K562 (cell line): Measurements from ENCODE around the gene MLLT1. TPM values are rescaled to one million over a fixed set of nuclear protein-coding genes. Genes with fewer than 3 reads are reported as not detected.

Experiments used
- C11orf30 ChIP-seq: fragments of 450-650 bp; IDR thresholded peaks from 2 replicates; pipeline ENCODE4 v1.6.1; 2016; ENCODE audit warnings: low read depth, mild to moderate bottlenecking
- CBFA2T3 ChIP-seq: fragments of 450-650 bp; IDR thresholded peaks from 2 replicates; pipeline ENCODE4 v1.6.1; 2017
- CREM ChIP-seq: IDR thresholded peaks from 2 replicates; pipeline ENCODE4 v1.6.1; 2014; ENCODE audit warnings: antibody characterized with exemption, low read depth
- ETS2 ChIP-seq: IDR thresholded peaks from 2 replicates; pipeline ENCODE4 v1.6.1; 2016; ENCODE audit warnings: borderline replicate concordance, missing genetic modification characterization, mild to moderate bottlenecking, moderate library complexity, missing compliant biosample characterization; ENCODE audit not compliant: poor library complexity, severe bottlenecking
- FOXP1 ChIP-seq: sonication (generic); formaldehyde crosslinking; IDR thresholded peaks from 2 replicates; pipeline ENCODE4 v1.8.0; 2022; ENCODE audit warnings: mild to moderate bottlenecking, missing genetic modification reagents
- GATA2 ChIP-seq: sonication (generic); formaldehyde crosslinking; IDR thresholded peaks from 2 replicates; pipeline ENCODE4 v1.4.0; 2020; ENCODE audit warnings: mild to moderate bottlenecking, missing genetic modification reagents
- GTF2F1 ChIP-seq: IDR thresholded peaks from 2 replicates; pipeline ENCODE4 v1.6.1; 2011; ENCODE audit warnings: low read depth, low read length, improper control_type of control experiment
- HNRNPH1 ChIP-seq: fragments of 200-400 bp; formaldehyde crosslinking; optimal IDR thresholded peaks from 2 replicates; pipeline ENCODE3; 2017; ENCODE audit warnings: low read depth, mild to moderate bottlenecking, low read length, moderate library complexity
- KAT7 ChIP-seq: sonication (generic); formaldehyde crosslinking; IDR thresholded peaks from 2 replicates; pipeline ENCODE4 v1.8.0; 2022; ENCODE audit warnings: missing genetic modification reagents, mild to moderate bottlenecking, borderline replicate concordance
- MTA2 ChIP-seq: fragments of 450-650 bp; IDR thresholded peaks from 2 replicates; pipeline ENCODE4 v1.6.1; 2016; ENCODE audit warnings: low read depth
- NBN ChIP-seq: fragments of 450-650 bp; IDR thresholded peaks from 2 replicates; pipeline ENCODE4 v1.6.1; 2016; ENCODE audit warnings: low read depth, mild to moderate bottlenecking
- NFYB ChIP-seq: IDR thresholded peaks from 2 replicates; pipeline ENCODE4 v1.6.1; 2011; ENCODE audit warnings: mild to moderate bottlenecking, moderate library complexity; ENCODE audit not compliant: insufficient read length; ENCODE audit errors: extremely low read depth
- POLR2G ChIP-seq: fragments of 200-400 bp; formaldehyde crosslinking; IDR thresholded peaks from 2 replicates; pipeline ENCODE4 v1.6.1; 2017; ENCODE audit warnings: low read depth, mild to moderate bottlenecking, antibody characterized with exemption, low read length, moderate library complexity
- RBFOX2 ChIP-seq: fragments of 200-400 bp; formaldehyde crosslinking; IDR thresholded peaks from 2 replicates; pipeline ENCODE4 v1.6.1; 2017; ENCODE audit warnings: low read depth, mild to moderate bottlenecking, low read length, moderate library complexity
- SAFB ChIP-seq: fragments of 200-400 bp; formaldehyde crosslinking; IDR thresholded peaks from 2 replicates; pipeline ENCODE4 v1.6.1; 2017; ENCODE audit warnings: low read depth, low read length, borderline replicate concordance
- SMAD3 ChIP-seq: fragments of 450-650 bp; formaldehyde crosslinking; conservative IDR thresholded peaks from 2 replicates; pipeline ENCODE4 v1.4.0; 2020; ENCODE audit warnings: mild to moderate bottlenecking
- SMC3 ChIP-seq: conservative IDR thresholded peaks from 2 replicates; pipeline ENCODE4 v1.6.1; 2011; ENCODE audit warnings: low read depth, low read length, improper control_type of control experiment; ENCODE audit not compliant: insufficient read depth
- SOX6 ChIP-seq: fragments of 450-650 bp; IDR thresholded peaks from 2 replicates; pipeline ENCODE4 v1.6.1; 2014; ENCODE audit warnings: mild to moderate bottlenecking
- SP2 ChIP-seq: IDR thresholded peaks from 2 replicates; pipeline ENCODE4 v1.6.1; 2011; ENCODE audit warnings: mild to moderate bottlenecking, low read depth, low read length, moderate library complexity; ENCODE audit not compliant: poor library complexity, severe bottlenecking; ENCODE audit errors: extremely low read depth
- TCF7L2 ChIP-seq: fragments of 150-350 bp; IDR thresholded peaks from 2 replicates; pipeline ENCODE4 v1.6.1; 2016; ENCODE audit warnings: low read depth, mild to moderate bottlenecking, low read length, moderate library complexity
- THRAP3 ChIP-seq: fragments of 450-650 bp; IDR thresholded peaks from 2 replicates; pipeline ENCODE4 v1.6.1; 2016; ENCODE audit warnings: mild to moderate bottlenecking, inconsistent platforms, borderline replicate concordance
- TRIM24 ChIP-seq, 2 experiments: fragments of 450-650 bp; IDR thresholded peaks; 2 replicates each; pipeline ENCODE4 v1.6.1; 2016
- XRCC5 ChIP-seq: fragments of 200-400 bp; formaldehyde crosslinking; IDR thresholded peaks from 2 replicates; pipeline ENCODE4 v1.6.1; 2017; ENCODE audit warnings: low read depth, mild to moderate bottlenecking, low read length
- ZNF436 ChIP-seq: fragments of 250-450, 450-650 bp; sonication (Bioruptor Pico); formaldehyde crosslinking; IDR thresholded peaks from 2 replicates; pipeline ENCODE4 v1.7.0; 2020; ENCODE audit warnings: mild to moderate bottlenecking
- ZNF699 ChIP-seq: fragments of 250-450 bp; sonication (Bioruptor Pico); IDR thresholded peaks from 2 replicates; pipeline ENCODE4 v1.8.0; 2021; ENCODE audit warnings: mild to moderate bottlenecking, moderate library complexity; ENCODE audit not compliant: insufficient replicate concordance
- polyA plus RNA-seq, 8 experiments: library from polyadenylated mRNA; depleted of rRNA in 4 of 8; stranded (reverse) in 5 of 8; unstranded in 3 of 8; fragments of >200 nt; fragmentation: Nextera tagmentation in 2 of 8; fragmentation: Illumina TruSeq in 1 of 8; extraction: Ambion mirVana in 2 of 8; extraction: Trizol in 1 of 8; gene quantifications; 2 replicates each; pipeline versions ENCODE4 v1.2.1 to v1.2.3, GENCODE V29; 2011 to 2014; ENCODE audit warnings: inconsistent platforms in 1 of 8, missing spikeins in 1 of 8
- total RNA-seq, 7 experiments: library from RNA; depleted of rRNA in 6 of 7; stranded (reverse); fragments of >200 nt in 6 of 7; fragmentation: Illumina TruSeq in 2 of 7; extraction: Trizol in 2 of 7; gene quantifications; 2 replicates each; pipeline versions ENCODE4 v1.2.1 to v1.2.3, GENCODE V29; 2011 to 2021; ENCODE audit warnings: low replicate concordance in 1 of 7
- TF ChIP-seq, protein P1 (sequence below): sonication (generic); formaldehyde crosslinking; IDR thresholded peaks from 2 replicates; pipeline ENCODE4 v1.8.0; 2022; ENCODE audit warnings: missing genetic modification reagents, mild to moderate bottlenecking, borderline replicate concordance

Gene MLLT1
- total and polyA plus RNA-seq, 9 of the 15 experiments (the other 6 are each of a cell fraction or from before 2014, with no cell fraction given) = 0.23 to 63.5 (median 15.4) TPM

DNA sequence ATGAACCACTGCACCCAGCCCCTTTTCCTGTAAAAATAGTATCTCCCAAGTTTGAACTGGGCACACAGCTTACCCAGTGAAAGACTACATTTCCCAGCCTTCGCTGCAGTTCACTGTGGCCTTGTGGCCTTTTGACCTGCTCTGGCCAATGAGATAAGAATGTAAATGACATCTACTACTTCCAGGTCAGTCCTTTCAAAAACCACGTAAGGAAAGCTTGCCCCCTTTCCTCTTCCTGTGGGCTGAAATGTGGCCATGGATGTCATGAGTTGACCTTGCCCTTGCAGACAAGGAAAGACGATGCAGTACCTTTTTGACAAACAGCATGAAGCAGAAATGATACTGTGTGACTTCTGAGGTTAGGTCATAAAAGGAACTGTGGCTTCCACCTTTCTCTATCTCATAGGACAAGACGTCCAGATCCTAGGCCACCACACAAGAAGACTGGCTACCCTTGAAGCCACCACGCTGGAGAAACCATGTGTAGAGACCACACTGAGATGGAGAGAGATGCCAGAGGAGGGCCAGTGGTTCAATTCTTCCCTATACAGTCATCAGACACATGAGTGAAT, 33.7 kb upstream of the MLLT1 start (continued):
- TF ChIP-seq NBN (no peak), RBFOX2 (no peak), SAFB (no peak), ZNF436 (CRISPR knock-in tag) (no peak), MTA2 (peak; percentile 69), SP2 (no peak), HNRNPH1 (no peak), CBFA2T3 (no peak), SMAD3 (CRISPR knock-in tag) (no peak), ETS2 (tag) (no peak), THRAP3 (no peak), POLR2G (no peak), XRCC5 (no peak), CREM (peak; percentile 57; the same call in 1 of the 2 replicates), GTF2F1 (no peak), FOXP1 (CRISPR knock-in tag) (no peak), SOX6 (no peak), ZNF699 (CRISPR knock-in tag) (no peak), TRIM24 (IDR thresholded peaks at IDR 0.05) (peak; percentile 42 to 52; a peak in 2 of 4 replicates), C11orf30 (no peak), SMC3 (no peak), KAT7 (no peak), GATA2 (CRISPR knock-in tag) (no peak), NFYB (no peak), TCF7L2 (no peak)
- TF ChIP-seq, protein P1, sequence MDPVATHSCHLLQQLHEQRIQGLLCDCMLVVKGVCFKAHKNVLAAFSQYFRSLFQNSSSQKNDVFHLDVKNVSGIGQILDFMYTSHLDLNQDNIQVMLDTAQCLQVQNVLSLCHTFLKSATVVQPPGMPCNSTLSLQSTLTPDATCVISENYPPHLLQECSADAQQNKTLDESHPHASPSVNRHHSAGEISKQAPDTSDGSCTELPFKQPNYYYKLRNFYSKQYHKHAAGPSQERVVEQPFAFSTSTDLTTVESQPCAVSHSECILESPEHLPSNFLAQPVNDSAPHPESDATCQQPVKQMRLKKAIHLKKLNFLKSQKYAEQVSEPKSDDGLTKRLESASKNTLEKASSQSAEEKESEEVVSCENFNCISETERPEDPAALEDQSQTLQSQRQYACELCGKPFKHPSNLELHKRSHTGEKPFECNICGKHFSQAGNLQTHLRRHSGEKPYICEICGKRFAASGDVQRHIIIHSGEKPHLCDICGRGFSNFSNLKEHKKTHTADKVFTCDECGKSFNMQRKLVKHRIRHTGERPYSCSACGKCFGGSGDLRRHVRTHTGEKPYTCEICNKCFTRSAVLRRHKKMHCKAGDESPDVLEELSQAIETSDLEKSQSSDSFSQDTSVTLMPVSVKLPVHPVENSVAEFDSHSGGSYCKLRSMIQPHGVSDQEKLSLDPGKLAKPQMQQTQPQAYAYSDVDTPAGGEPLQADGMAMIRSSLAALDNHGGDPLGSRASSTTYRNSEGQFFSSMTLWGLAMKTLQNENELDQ (CRISPR knock-in tag) = no peak
